Neural crest cell (in vitro differentiated cells): Measurements from ENCODE around the gene MMAB. TPM values are rescaled to one million over a fixed set of nuclear protein-coding genes. Genes with fewer than 3 reads are reported as not detected.
A peak's percentile ranks its signal among the peaks of the same experiment; 100 is the strongest.

ENCODE experiments used
- DNase-seq: peaks from one replicate; pipeline ENCODE4 v3.0.0; 2021; ENCODE audit warnings: low read depth, mixed read lengths, low spot score
- H3K27ac Mint-ChIP-seq: one replicate; pipeline ENCODE4 v1.8.0; 2021; ENCODE audit warnings: mild to moderate bottlenecking, mixed read lengths; ENCODE audit not compliant: unreplicated experiment
- H3K27me3 Mint-ChIP-seq: 2 replicates; pipeline ENCODE4 v1.8.0; 2021; ENCODE audit warnings: low read depth, mild to moderate bottlenecking, mixed read lengths
- H3K36me3 Mint-ChIP-seq: 2 replicates; pipeline ENCODE4 v1.8.0; 2021; ENCODE audit warnings: low read depth, mild to moderate bottlenecking, mixed read lengths
- H3K4me1 Mint-ChIP-seq: 2 replicates; pipeline ENCODE4 v1.8.0; 2021; ENCODE audit warnings: mixed read lengths
- H3K4me3 Mint-ChIP-seq: one replicate; pipeline ENCODE4 v1.8.0; 2021; ENCODE audit warnings: mild to moderate bottlenecking, mixed read lengths
- H3K9me3 Mint-ChIP-seq: 2 replicates; pipeline ENCODE4 v1.8.0; 2021; ENCODE audit warnings: mixed read lengths
- total RNA-seq: library from RNA; stranded (reverse); gene quantifications from 2 replicates; pipeline ENCODE4 v1.2.1, GENCODE V29; 2021
- TF ChIP-seq, protein P1 (sequence below): fragments of 200-600 bp; sonication (generic); conservative IDR thresholded peaks from 2 replicates; pipeline ENCODE4 v1.5.0; 2021; ENCODE audit warnings: antibody characterized with exemption, mild to moderate bottlenecking

MMAB gene
- total RNA-seq, 1 donor from 2014 or later: 95.6 TPM

- no peaks in the 10 kb centered on the region for H3K27me3 Mint-ChIP-seq
- TF ChIP-seq, protein P1, sequence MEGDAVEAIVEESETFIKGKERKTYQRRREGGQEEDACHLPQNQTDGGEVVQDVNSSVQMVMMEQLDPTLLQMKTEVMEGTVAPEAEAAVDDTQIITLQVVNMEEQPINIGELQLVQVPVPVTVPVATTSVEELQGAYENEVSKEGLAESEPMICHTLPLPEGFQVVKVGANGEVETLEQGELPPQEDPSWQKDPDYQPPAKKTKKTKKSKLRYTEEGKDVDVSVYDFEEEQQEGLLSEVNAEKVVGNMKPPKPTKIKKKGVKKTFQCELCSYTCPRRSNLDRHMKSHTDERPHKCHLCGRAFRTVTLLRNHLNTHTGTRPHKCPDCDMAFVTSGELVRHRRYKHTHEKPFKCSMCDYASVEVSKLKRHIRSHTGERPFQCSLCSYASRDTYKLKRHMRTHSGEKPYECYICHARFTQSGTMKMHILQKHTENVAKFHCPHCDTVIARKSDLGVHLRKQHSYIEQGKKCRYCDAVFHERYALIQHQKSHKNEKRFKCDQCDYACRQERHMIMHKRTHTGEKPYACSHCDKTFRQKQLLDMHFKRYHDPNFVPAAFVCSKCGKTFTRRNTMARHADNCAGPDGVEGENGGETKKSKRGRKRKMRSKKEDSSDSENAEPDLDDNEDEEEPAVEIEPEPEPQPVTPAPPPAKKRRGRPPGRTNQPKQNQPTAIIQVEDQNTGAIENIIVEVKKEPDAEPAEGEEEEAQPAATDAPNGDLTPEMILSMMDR: no peak
- H3K4me1 Mint-ChIP-seq: peaks cover 19% of the 10 kb centered on the region
- peak overlapping the region; percentile 19 for H3K27ac Mint-ChIP-seq
- no peak overlapping the region for H3K4me3 Mint-ChIP-seq
- DNase-seq: no peak
- no peaks in the 10 kb centered on the region for H3K9me3 Mint-ChIP-seq
- peaks cover 6% of the 10 kb centered on the region for H3K36me3 Mint-ChIP-seq
Measured at GRCh38 chr12:109521831-109522230, 51.5 kb downstream of the MMAB start.

GRCh38 chr12:109519787-109520186 lies 53.5 kb downstream of the MMAB start:
- Mint-ChIP-seq H3K36me3 (peaks cover 6% of the 10 kb centered on the region), H3K4me3 (no peak overlapping the region), H3K9me3 (no peaks in the 10 kb centered on the region), H3K4me1 (peaks cover 15% of the 10 kb centered on the region), H3K27me3 (no peaks in the 10 kb centered on the region), H3K27ac (peak overlapping the region; percentile 51)
- no peak for DNase-seq
- TF ChIP-seq, protein P1: no peak

DNA sequence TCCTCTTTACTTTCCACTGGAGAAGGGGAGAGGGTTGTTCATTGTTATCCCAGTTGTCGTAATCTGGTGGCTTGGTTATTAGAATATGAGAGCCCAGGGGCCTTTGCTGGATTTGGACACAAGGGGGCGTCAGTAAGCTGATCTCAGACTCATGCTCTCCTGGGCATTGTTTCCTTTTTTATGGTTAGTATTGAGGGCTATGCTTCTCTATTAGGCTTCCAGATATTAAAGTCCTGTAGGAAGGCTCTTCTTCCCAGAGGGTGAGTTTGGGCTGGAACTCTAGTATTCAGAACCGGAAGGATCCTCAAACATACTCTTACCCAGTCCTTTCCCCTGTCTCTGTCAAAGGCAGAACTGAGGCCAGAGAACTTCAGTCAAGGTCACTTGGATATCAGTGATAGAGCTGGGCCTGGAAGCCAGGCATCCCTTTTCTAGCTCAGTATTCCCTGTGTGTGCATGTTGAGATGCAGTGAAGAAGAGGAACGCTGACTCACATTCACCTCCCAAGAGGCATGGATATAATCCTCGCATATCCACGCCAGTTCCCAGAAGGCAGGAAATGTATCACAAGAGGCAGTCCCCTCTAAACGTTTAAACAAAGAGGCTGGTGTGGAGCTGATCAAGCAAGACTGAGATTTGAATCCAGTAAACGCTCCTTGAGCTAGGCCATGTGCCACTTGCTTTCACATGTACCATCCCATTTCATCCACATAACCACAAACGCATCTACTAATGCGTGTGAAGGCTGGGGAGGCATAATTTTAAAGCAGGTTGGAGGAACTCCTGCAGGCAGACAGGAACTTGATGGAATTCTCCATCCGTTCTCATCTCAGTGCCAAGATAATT lies 54.3 kb downstream of the MMAB start:
- no peak overlapping the region for H3K4me3 Mint-ChIP-seq
- peaks cover 10% of the 10 kb centered on the region for H3K36me3 Mint-ChIP-seq
- H3K27me3 Mint-ChIP-seq: no peaks in the 10 kb centered on the region
- no peaks in the 10 kb centered on the region for H3K9me3 Mint-ChIP-seq
- TF ChIP-seq, protein P1: peak; percentile 92
- H3K27ac Mint-ChIP-seq: peak overlapping the region; percentile 58
- peak; percentile 79 for DNase-seq
- H3K4me1 Mint-ChIP-seq: peaks cover 7% of the 10 kb centered on the region

DNA sequence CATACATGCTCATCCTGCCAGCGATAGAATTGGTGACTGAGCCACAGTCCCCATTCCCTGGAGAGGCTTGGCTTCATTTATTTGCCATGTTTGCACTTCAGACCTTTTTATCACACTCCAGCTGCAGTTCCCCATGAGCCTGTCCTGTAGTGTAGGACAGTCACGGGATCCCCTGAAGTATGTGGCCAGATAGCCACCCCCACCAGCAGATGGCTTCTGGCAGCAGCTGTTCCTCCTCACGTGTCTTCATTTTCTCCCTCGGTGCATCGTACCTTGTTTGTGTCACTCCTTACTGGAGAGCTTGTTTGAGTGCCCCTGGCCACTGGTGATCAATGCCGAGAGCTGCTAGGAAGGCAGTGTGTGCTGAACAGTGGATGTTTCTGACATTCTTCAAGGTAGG lies 55.7 kb downstream of the MMAB start:
- Mint-ChIP-seq H3K27me3 (no peaks in the 10 kb centered on the region), H3K4me1 (peaks cover 6% of the 10 kb centered on the region), H3K36me3 (peaks cover 6% of the 10 kb centered on the region), H3K9me3 (no peaks in the 10 kb centered on the region), H3K27ac (peak overlapping the region; percentile 3), H3K4me3 (no peak overlapping the region)
- no peak for DNase-seq
- TF ChIP-seq, protein P1: no peak

- no peak overlapping the region for H3K27ac Mint-ChIP-seq
- TF ChIP-seq, protein P1: no peak
- H3K27me3 Mint-ChIP-seq: no peaks in the 10 kb centered on the region
- H3K4me1 Mint-ChIP-seq: peaks cover 3% of the 10 kb centered on the region
- H3K9me3 Mint-ChIP-seq: no peaks in the 10 kb centered on the region
- peaks cover 4% of the 10 kb centered on the region for H3K36me3 Mint-ChIP-seq
- DNase-seq: no peak
- H3K4me3 Mint-ChIP-seq: no peak overlapping the region
Measured at GRCh38 chr12:109513977-109514376, 59.3 kb downstream of the MMAB start.
